OCI-LY3 (cell line): ENCODE results near the gene SLC26A4.

Experiments
- EZH2phosphoT487 ChIP-seq: fragments of 200-600 bp; shearing (Covaris generic); IDR thresholded peaks from 2 replicates; pipeline ENCODE4 v1.6.1; 2018; ENCODE audit warnings: antibody characterized with exemption, mixed run types, low read depth
- TF ChIP-seq, protein P1 (sequence below): fragments of 200-600, 300-600 bp; sonication (generic); IDR thresholded peaks from 2 replicates; pipeline ENCODE4 v1.5.1; 2014; ENCODE audit warnings: antibody characterized with exemption, low read length, low read depth

DNA sequence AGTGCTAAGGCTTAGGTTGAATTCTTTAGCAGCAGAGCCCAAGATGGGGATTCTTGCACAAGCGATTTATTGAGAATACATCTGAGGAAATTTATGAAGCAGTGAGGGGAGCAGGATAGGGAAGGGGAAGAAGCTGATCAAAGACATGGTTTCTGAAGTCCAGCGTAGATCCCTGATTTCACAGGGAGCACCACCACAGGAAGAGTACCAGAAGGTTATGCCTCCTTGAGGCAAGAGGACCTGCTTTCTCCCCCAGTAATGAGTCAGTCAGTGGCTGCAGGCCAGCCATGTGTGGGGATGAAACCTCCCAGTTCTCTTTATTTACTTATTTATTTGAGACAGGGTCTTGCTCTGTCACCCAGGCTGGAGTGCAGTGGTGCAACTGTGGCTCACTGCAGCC lies 48.3 kb downstream of the SLC26A4 start:
- TF ChIP-seq, protein P1, sequence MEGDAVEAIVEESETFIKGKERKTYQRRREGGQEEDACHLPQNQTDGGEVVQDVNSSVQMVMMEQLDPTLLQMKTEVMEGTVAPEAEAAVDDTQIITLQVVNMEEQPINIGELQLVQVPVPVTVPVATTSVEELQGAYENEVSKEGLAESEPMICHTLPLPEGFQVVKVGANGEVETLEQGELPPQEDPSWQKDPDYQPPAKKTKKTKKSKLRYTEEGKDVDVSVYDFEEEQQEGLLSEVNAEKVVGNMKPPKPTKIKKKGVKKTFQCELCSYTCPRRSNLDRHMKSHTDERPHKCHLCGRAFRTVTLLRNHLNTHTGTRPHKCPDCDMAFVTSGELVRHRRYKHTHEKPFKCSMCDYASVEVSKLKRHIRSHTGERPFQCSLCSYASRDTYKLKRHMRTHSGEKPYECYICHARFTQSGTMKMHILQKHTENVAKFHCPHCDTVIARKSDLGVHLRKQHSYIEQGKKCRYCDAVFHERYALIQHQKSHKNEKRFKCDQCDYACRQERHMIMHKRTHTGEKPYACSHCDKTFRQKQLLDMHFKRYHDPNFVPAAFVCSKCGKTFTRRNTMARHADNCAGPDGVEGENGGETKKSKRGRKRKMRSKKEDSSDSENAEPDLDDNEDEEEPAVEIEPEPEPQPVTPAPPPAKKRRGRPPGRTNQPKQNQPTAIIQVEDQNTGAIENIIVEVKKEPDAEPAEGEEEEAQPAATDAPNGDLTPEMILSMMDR = no peak
- TF ChIP-seq EZH2phosphoT487 = no peak
